ENCODE results near the gene UBL5.

- TF ChIP-seq ESRRG (CRISPR knock-in tag; IDR thresholded peaks at IDR 0.05): no peak
- no peak for TF ChIP-seq ZFP3 (CRISPR knock-in tag; IDR thresholded peaks at IDR 0.05)
- TF ChIP-seq PATZ1 (CRISPR knock-in tag; IDR thresholded peaks at IDR 0.05; ENCODE audit: borderline replicate concordance): no peak
- no peak for TF ChIP-seq CREB5 (CRISPR knock-in tag; IDR thresholded peaks at IDR 0.05; ENCODE audit: low read depth)
- no peak for TF ChIP-seq TSHZ2 (CRISPR knock-in tag; IDR thresholded peaks at IDR 0.05)
- TF ChIP-seq ARNTL (CRISPR knock-in tag; IDR thresholded peaks at IDR 0.05; ENCODE audit: borderline replicate concordance, low read depth): no peak
- no peak for TF ChIP-seq OSR1 (CRISPR knock-in tag; IDR thresholded peaks at IDR 0.05)
- no peak for TF ChIP-seq TOX (CRISPR knock-in tag; IDR thresholded peaks at IDR 0.05; ENCODE audit: borderline replicate concordance)
These were observed 7.2 kb downstream of the UBL5 start, which contains the start of gene PIN1 for GRCh38 chr19:9834726-9835506.
